HepG2 (cell line): ENCODE data around the gene PPP1R18. TPM values are rescaled to one million over a fixed set of nuclear protein-coding genes. Genes with fewer than 3 reads are reported as not detected.
A peak's percentile ranks its signal among the peaks of the same experiment; 100 is the strongest.

Experiments used
- DMAP1 ChIP-seq: IDR thresholded peaks from 2 replicates; pipeline ENCODE4 v1.6.1; 2016
- KAT2B ChIP-seq: fragments of 150-350 bp; IDR thresholded peaks from 2 replicates; pipeline ENCODE4 v1.6.1; 2014; ENCODE audit warnings: low read depth, low read length, borderline replicate concordance
- KMT2A ChIP-seq: sonication (generic); formaldehyde crosslinking; IDR thresholded peaks from 2 replicates; pipeline ENCODE4 v1.4.0; 2020; ENCODE audit warnings: missing genetic modification reagents
- LCORL ChIP-seq, 2 experiments: fragments of 450-650 bp in 1 of 2; sonication (generic) in 1 of 2; formaldehyde crosslinking in 1 of 2; IDR thresholded peaks; 2 replicates each; pipeline versions ENCODE4 v1.5.0 to v1.6.1; 2017 to 2020; ENCODE audit warnings: antibody characterized with exemption in 1 of 2, missing genetic modification reagents in 1 of 2
- NAIF1 ChIP-seq: sonication (generic); formaldehyde crosslinking; IDR thresholded peaks from 2 replicates; pipeline ENCODE4 v1.5.0; 2020; ENCODE audit warnings: mild to moderate bottlenecking, missing genetic modification reagents, borderline replicate concordance
- NBN ChIP-seq: fragments of 450-650 bp; conservative IDR thresholded peaks from 2 replicates; pipeline ENCODE4 v1.6.1; 2017
- NFE2L1 ChIP-seq: sonication (generic); formaldehyde crosslinking; IDR thresholded peaks from 2 replicates; pipeline ENCODE4 v1.4.0; 2020; ENCODE audit warnings: missing genetic modification reagents, mild to moderate bottlenecking, borderline replicate concordance
- NFE2L2 ChIP-seq: fragments of 150-350 bp; IDR thresholded peaks from 2 replicates; pipeline ENCODE4 v1.6.1; 2014; ENCODE audit warnings: low read length
- RCOR2 ChIP-seq: IDR thresholded peaks from 2 replicates; pipeline ENCODE4 v1.6.1; 2016; ENCODE audit warnings: missing biosample characterization, missing genetic modification reagents
- RORA ChIP-seq: sonication (generic); formaldehyde crosslinking; IDR thresholded peaks from 2 replicates; pipeline ENCODE4 v1.5.0; 2020; ENCODE audit warnings: mild to moderate bottlenecking, missing genetic modification reagents, moderate library complexity
- SAFB2 ChIP-seq: sonication (generic); formaldehyde crosslinking; IDR thresholded peaks from 2 replicates; pipeline ENCODE4 v1.5.1; 2020; ENCODE audit warnings: missing genetic modification reagents, low read depth, mild to moderate bottlenecking, borderline replicate concordance
- SNAPC2 ChIP-seq: sonication (generic); formaldehyde crosslinking; IDR thresholded peaks from 2 replicates; pipeline ENCODE4 v1.8.1; 2022; ENCODE audit warnings: mild to moderate bottlenecking, missing genetic modification reagents
- ZBTB7A ChIP-seq: sonication (generic); formaldehyde crosslinking; IDR thresholded peaks from 2 replicates; pipeline ENCODE4 v1.8.0; 2022; ENCODE audit warnings: mild to moderate bottlenecking, missing genetic modification reagents
- ZBTB8A ChIP-seq: sonication (generic); formaldehyde crosslinking; IDR thresholded peaks from 2 replicates; pipeline ENCODE4 v1.4.0; 2020; ENCODE audit warnings: mild to moderate bottlenecking, low read depth, missing genetic modification reagents, borderline replicate concordance
- ZNF431 ChIP-seq: sonication (generic); formaldehyde crosslinking; IDR thresholded peaks from 2 replicates; pipeline ENCODE4 v1.9.0; 2022; ENCODE audit warnings: missing genetic modification reagents, low read depth, mild to moderate bottlenecking, borderline replicate concordance
- ZNF747 ChIP-seq: sonication (generic); formaldehyde crosslinking; IDR thresholded peaks from 2 replicates; pipeline ENCODE4 v1.8.1; 2023; ENCODE audit warnings: missing genetic modification reagents, mild to moderate bottlenecking, borderline replicate concordance
- ZNF792 ChIP-seq: IDR thresholded peaks from 2 replicates; pipeline ENCODE4 v1.6.1; 2016
- polyA plus RNA-seq, 8 experiments: library from polyadenylated mRNA; depleted of rRNA in 3 of 8; stranded (reverse) in 7 of 8; unstranded in 1 of 8; fragments of >200 nt; fragmentation: Illumina TruSeq in 4 of 8; extraction: Trizol in 4 of 8; gene quantifications; 2 replicates each; pipeline versions ENCODE4 v1.2.1 to v1.2.3, GENCODE V29; 2011 to 2016; ENCODE audit warnings: low read depth in 4 of 8, missing spikeins in 1 of 8, mixed read lengths in 1 of 8; ENCODE audit not compliant: insufficient read depth in 1 of 8
- total RNA-seq, 5 experiments: library from RNA; depleted of rRNA; stranded (reverse); fragments of >200 nt; fragmentation: Illumina TruSeq; extraction: Trizol; gene quantifications; 2 replicates each; pipeline ENCODE4 v1.2.3, GENCODE V29; 2016; ENCODE audit warnings: low read depth in 1 of 5
- TF ChIP-seq, protein P1 (sequence below): sonication (generic); formaldehyde crosslinking; IDR thresholded peaks from 2 replicates; pipeline ENCODE4 v1.4.0; 2020; ENCODE audit warnings: missing genetic modification reagents, mild to moderate bottlenecking, borderline replicate concordance
- TF ChIP-seq, protein P2 (sequence below): sonication (generic); formaldehyde crosslinking; IDR thresholded peaks from 2 replicates; pipeline ENCODE4 v1.8.1; 2023; ENCODE audit warnings: mild to moderate bottlenecking, moderate library complexity, missing genetic modification reagents
- TF ChIP-seq, protein P3 (sequence below): sonication (generic); formaldehyde crosslinking; conservative IDR thresholded peaks from 2 replicates; pipeline ENCODE4 v1.8.0; 2022; ENCODE audit warnings: missing genetic modification reagents
- TF ChIP-seq, protein P4 (sequence below), 2 experiments: sonication (generic) in 1 of 2; formaldehyde crosslinking in 1 of 2; IDR thresholded peaks; 2 replicates each; pipeline versions ENCODE4 v1.5.1 to v1.6.1; 2011 to 2020; ENCODE audit warnings: borderline replicate concordance in 1 of 2, low read depth in 1 of 2, low read length in 1 of 2, mild to moderate bottlenecking in 1 of 2, missing genetic modification reagents in 1 of 2, moderate library complexity in 1 of 2

PPP1R18 gene
- total and polyA plus RNA-seq, 2 of the 13 experiments (the other 11 are each of a cell fraction or from before 2014, with no cell fraction given), result 4.9 to 9.2 TPM

DNA sequence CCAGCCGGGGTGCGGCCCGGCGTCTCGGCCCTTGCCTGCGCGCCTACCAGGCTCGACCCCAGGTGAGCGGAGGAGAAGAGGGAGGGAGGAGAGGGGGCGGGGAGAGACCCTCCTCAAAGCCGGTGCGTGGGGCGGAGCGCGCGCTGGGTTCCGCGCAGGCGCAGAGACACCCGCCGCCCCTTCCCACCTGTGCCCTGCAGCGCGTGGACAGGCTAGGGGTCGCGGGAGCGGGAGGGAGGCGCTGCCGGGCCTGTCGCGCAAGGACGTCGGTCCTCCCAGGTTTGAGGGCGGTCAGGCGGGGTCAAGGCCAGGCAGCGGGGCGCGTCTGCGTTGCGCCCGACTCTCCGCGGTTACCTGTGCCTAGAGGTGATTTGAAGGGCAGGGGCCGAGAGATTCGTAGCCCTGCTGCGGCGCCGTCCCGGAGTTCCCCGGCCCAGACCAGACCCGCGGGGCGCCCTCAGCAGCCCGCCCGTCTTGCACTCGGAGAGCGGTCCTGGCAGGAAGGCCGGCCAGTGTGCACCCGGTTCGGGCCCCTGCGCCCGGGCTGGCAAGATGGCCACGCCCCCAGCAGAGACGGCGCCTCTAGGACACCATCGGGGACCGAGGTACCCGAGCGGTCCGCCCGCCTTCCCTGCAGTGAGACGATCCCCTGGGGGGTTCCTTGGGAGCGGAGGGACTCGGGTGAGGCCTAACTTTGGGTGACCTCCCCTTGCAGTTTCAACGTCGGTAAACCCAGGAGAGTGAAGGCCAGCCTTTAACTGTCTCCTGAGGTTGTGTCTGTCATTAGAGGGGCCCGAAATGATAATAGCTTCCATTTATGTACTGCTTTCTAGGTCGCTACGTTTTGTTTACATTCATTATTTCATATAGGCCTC is 39.0 kb downstream of the PPP1R18 start (continued):
- TF ChIP-seq RORA (CRISPR knock-in tag) (no peak), NFE2L2 (no peak), SAFB2 (CRISPR knock-in tag) (peak; percentile 93; the same call in 1 of the 2 replicates), NAIF1 (no peak; the same call in 1 of the 2 replicates), ZBTB7A (peak; percentile 100), NFE2L1 (CRISPR knock-in tag) (peak; percentile 77; the same call in 1 of the 2 replicates), SNAPC2 (CRISPR knock-in tag) (0 out of 2 replicates have a peak, but pooled peaks have one; percentile 75), RCOR2 (peak; percentile 14; the same call in 1 of the 2 replicates), ZNF747 (CRISPR knock-in tag) (peak; percentile 92; the same call in 1 of the 2 replicates), KAT2B (no peak), ZNF792 (peak; percentile 91), LCORL (IDR thresholded peaks at IDR 0.05) (no peak), LCORL (CRISPR knock-in tag; IDR thresholded peaks at IDR 0.05) (peak; percentile 96), NBN (no peak), ZBTB8A (CRISPR knock-in tag) (no peak), DMAP1 (CRISPR knock-in tag) (peak; percentile 97), ZNF431 (peak; percentile 78; the same call in 1 of the 2 replicates), KMT2A (peak; percentile 47; the same call in 1 of the 2 replicates)
- TF ChIP-seq, protein P1, sequence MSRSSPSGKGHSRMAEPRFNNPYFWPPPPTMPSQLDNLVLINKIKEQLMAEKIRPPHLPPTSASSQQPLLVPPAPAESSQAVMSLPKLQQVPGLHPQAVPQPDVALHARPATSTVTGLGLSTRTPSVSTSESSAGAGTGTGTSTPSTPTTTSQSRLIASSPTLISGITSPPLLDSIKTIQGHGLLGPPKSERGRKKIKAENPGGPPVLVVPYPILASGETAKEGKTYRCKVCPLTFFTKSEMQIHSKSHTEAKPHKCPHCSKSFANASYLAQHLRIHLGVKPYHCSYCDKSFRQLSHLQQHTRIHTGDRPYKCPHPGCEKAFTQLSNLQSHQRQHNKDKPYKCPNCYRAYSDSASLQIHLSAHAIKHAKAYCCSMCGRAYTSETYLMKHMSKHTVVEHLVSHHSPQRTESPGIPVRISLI (CRISPR knock-in tag), result peak; percentile 60; the same call in 1 of the 2 replicates
- TF ChIP-seq, protein P2, sequence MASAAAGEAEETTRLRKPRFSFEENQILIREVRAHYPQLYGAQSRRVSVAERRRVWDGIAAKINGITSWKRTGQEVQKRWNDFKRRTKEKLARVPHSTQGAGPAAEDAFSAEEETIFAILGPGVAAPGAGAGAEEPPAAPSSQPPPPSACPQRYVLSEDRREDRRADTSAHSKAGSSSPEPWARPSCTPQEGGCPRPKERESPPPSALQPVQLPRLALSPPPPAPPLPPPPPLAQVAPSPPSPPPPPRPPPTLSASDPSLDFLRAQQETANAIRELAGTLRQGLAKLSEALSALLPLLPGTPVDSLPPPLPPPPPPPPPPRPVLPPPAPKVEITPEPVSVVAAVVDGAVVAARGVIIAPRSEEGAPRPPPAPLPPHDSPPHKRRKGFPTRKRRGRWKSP (CRISPR knock-in tag), result peak; percentile 96
- TF ChIP-seq, protein P3, sequence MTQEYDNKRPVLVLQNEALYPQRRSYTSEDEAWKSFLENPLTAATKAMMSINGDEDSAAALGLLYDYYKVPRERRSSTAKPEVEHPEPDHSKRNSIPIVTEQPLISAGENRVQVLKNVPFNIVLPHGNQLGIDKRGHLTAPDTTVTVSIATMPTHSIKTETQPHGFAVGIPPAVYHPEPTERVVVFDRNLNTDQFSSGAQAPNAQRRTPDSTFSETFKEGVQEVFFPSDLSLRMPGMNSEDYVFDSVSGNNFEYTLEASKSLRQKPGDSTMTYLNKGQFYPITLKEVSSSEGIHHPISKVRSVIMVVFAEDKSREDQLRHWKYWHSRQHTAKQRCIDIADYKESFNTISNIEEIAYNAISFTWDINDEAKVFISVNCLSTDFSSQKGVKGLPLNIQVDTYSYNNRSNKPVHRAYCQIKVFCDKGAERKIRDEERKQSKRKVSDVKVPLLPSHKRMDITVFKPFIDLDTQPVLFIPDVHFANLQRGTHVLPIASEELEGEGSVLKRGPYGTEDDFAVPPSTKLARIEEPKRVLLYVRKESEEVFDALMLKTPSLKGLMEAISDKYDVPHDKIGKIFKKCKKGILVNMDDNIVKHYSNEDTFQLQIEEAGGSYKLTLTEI (CRISPR knock-in tag), result no peak
- TF ChIP-seq, protein P4, sequence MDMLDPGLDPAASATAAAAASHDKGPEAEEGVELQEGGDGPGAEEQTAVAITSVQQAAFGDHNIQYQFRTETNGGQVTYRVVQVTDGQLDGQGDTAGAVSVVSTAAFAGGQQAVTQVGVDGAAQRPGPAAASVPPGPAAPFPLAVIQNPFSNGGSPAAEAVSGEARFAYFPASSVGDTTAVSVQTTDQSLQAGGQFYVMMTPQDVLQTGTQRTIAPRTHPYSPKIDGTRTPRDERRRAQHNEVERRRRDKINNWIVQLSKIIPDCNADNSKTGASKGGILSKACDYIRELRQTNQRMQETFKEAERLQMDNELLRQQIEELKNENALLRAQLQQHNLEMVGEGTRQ (IDR thresholded peaks at IDR 0.05; ENCODE audit: low read depth, low read length), result no peak
- TF ChIP-seq, protein P4 (CRISPR knock-in tag; IDR thresholded peaks at IDR 0.05; ENCODE audit: borderline replicate concordance), result no peak; the same call in 1 of the 2 replicates
